Placental epithelial cell (primary cell): ENCODE data around the gene TJP1. TPM values are rescaled to one million over a fixed set of nuclear protein-coding genes. Genes with fewer than 3 reads are reported as not detected.

ENCODE experiments used
- small RNA-seq: library from RNA; depleted of rRNA; stranded (forward); fragments of <200 nt; gene quantifications from one replicate; pipeline ENCODE3, GENCODE V24; 2012
- total RNA-seq: library from RNA; depleted of rRNA; stranded (reverse); fragments of >200 nt; gene quantifications from 2 replicates; pipeline ENCODE4 v1.2.3, GENCODE V29; 2012

Gene TJP1
- 59.7 and 124 TPM in 2 replicates for total RNA-seq

DNA sequence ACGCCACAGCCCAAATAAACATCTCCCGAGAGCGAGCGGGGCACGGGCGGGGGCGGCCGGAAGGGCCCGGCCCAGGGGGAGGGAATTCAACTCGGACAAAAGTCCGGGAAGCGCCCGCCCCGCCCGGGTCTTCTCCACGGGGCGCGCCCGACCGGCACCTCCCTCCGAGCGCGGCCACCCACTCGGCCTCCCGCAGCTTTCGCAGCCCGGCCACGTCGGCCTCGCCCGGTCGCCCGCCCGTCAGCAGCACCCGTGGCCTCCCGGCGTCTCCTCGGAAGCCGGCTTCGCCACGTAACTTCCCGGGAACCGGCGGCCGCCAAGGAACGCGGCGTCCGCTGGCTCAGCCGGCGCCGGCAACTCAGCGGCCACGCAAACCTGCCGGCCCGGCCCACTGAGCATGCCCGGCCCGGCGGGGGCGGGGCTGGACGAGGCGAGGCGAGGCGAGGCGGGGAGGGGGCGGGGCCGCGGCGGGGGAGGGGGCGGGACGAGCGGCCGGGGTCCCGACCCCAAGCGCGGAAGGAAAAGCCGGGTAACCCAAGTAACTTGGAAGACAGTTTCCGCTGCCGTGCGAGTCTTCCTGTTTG lies at the start of gene TJP1:
TSS of gene TJP1 (minus strand) at position 369 of the 584 bp plus-strand sequence. CDS start 440 bp downstream, outside the sequence.

Small RNAs within 50 kb of the gene (small RNA-seq; reads per million reads assigned to genes)
- not detected for gene HMGN2P5
